Mucosa of rectum (tissue), 2 donors: ENCODE measurements around the gene RILPL2.
"Not testable (repeated sequence)": the region's sequence is repeated elsewhere in the genome, so short reads cannot be mapped to it uniquely, and the experiment has no call there.

Experiments used
- H3K27ac ChIP-seq, 2 donors: one replicate each; pipeline ENCODE4 v1.7.0; 2013; ENCODE audit warnings: inconsistent platforms in 2 of 2, low read depth in 2 of 2, low read length in 2 of 2
- H3K27me3 ChIP-seq, 2 donors: one replicate each; pipeline ENCODE4 v1.7.0; 2013; ENCODE audit warnings: low read length in 2 of 2; ENCODE audit not compliant: control insufficient read depth in 2 of 2, insufficient read depth in 2 of 2
- H3K36me3 ChIP-seq, 2 donors: one replicate each; pipeline ENCODE4 v1.7.0; 2013; ENCODE audit warnings: low read length in 2 of 2; ENCODE audit not compliant: control insufficient read depth in 2 of 2, insufficient read depth in 2 of 2
- H3K4me1 ChIP-seq, 2 donors: one replicate each; pipeline ENCODE4 v1.7.0; 2013; ENCODE audit warnings: low read length in 2 of 2, mild to moderate bottlenecking in 1 of 2; ENCODE audit not compliant: control insufficient read depth in 2 of 2, insufficient read depth in 2 of 2
- H3K4me3 ChIP-seq, 2 donors: one replicate each; pipeline ENCODE4 v1.7.0; 2013; ENCODE audit warnings: low read length in 2 of 2
- H3K9ac ChIP-seq, 2 donors: one replicate each; pipeline ENCODE4 v1.7.0; 2013; ENCODE audit warnings: low read length in 2 of 2, low read depth in 1 of 2, mild to moderate bottlenecking in 1 of 2
- H3K9me3 ChIP-seq, 2 donors: one replicate each; pipeline ENCODE4 v1.7.0; 2013; ENCODE audit warnings: low read length in 2 of 2; ENCODE audit not compliant: control insufficient read depth in 2 of 2
- donor health status: healthy.
- donor health status: Normal muscosa, but diverticular disease.

Gene RILPL2

GRCh38 chr12:123433615-123434014 is 2.9 kb downstream of the RILPL2 start:
- no peak overlapping the region for H3K4me3 ChIP-seq

GRCh38 chr12:123431951-123432817 is 4.3 kb downstream of the RILPL2 start:
- H3K4me3 ChIP-seq, result peak overlapping the region in 1 of 2 donors; percentile 37
- H3K4me1 ChIP-seq, H3K9me3 ChIP-seq, H3K9ac ChIP-seq, H3K36me3 ChIP-seq, H3K27ac ChIP-seq, H3K27me3 ChIP-seq: not testable (repeated sequence)

More at GRCh38 chr12:123433615-123434014, 2.9 kb downstream of the RILPL2 start:
- Histone ChIP-seq H3K36me3 (no peaks in the 10 kb centered on the region), H3K9ac (no peak overlapping the region), H3K9me3 (no peaks in the 10 kb centered on the region), H3K4me1 (peaks cover 2 to 8% of the 10 kb centered on the region in 2 donors), H3K27me3 (peaks cover 0 to 3% of the 10 kb centered on the region in 2 donors), H3K27ac (no peak overlapping the region)

- not testable (repeated sequence) for H3K27ac ChIP-seq, H3K9ac ChIP-seq, H3K27me3 ChIP-seq, H3K4me3 ChIP-seq, H3K4me1 ChIP-seq, H3K9me3 ChIP-seq, H3K36me3 ChIP-seq
Measured at GRCh38 chr12:123429101-123429500, 7.4 kb downstream of the RILPL2 start.

- Histone ChIP-seq H3K27ac (no peak overlapping the region), H3K9me3 (no peaks in the 10 kb centered on the region), H3K4me3 (no peak overlapping the region), H3K27me3 (no peaks in the 10 kb centered on the region), H3K4me1 (no peaks in the 10 kb centered on the region), H3K9ac (no peak overlapping the region), H3K36me3 (peaks cover 0 to 2% of the 10 kb centered on the region in 2 donors)
Measured at GRCh38 chr12:123428591-123428990, 7.9 kb downstream of the RILPL2 start.

GRCh38 chr12:123427036-123427769 is 9.3 kb downstream of the RILPL2 start:
- peaks cover 0 to 8% of the 10 kb centered on the region in 2 donors for H3K36me3 ChIP-seq
- no peak overlapping the region for H3K9ac ChIP-seq
- H3K27ac ChIP-seq, result no peak overlapping the region
- H3K4me3 ChIP-seq, result no peak overlapping the region
- no peaks in the 10 kb centered on the region for H3K9me3 ChIP-seq
- H3K4me1 ChIP-seq, result no peaks in the 10 kb centered on the region
- H3K27me3 ChIP-seq, result no peaks in the 10 kb centered on the region

- Histone ChIP-seq H3K9ac (no peak overlapping the region), H3K36me3 (peaks cover 0 to 8% of the 10 kb centered on the region in 2 donors), H3K27me3 (no peaks in the 10 kb centered on the region), H3K4me1 (no peaks in the 10 kb centered on the region), H3K4me3 (no peak overlapping the region), H3K27ac (no peak overlapping the region), H3K9me3 (no peaks in the 10 kb centered on the region)
Measured at GRCh38 chr12:123421314-123421713, 15.2 kb downstream of the RILPL2 start.

- Histone ChIP-seq H3K36me3 (peaks cover 18% of the 10 kb centered on the region in 2 donors), H3K9ac (no peak overlapping the region), H3K4me1 (no peaks in the 10 kb centered on the region), H3K9me3 (no peaks in the 10 kb centered on the region), H3K4me3 (no peak overlapping the region), H3K27ac (no peak overlapping the region), H3K27me3 (no peaks in the 10 kb centered on the region)
Measured at GRCh38 chr12:123410041-123410412, 26.5 kb downstream of the RILPL2 start.

GRCh38 chr12:123409284-123410040 is 27.0 kb downstream of the RILPL2 start:
- H3K9ac ChIP-seq, H3K4me1 ChIP-seq, H3K27ac ChIP-seq, H3K27me3 ChIP-seq, H3K4me3 ChIP-seq, H3K9me3 ChIP-seq: not testable (repeated sequence)
- peaks cover 24% of the 10 kb centered on the region in 2 donors for H3K36me3 ChIP-seq

GRCh38 chr12:123408619-123409018 is 27.9 kb downstream of the RILPL2 start:
- not testable (repeated sequence) for H3K4me1 ChIP-seq, H3K9ac ChIP-seq, H3K9me3 ChIP-seq, H3K4me3 ChIP-seq, H3K27ac ChIP-seq, H3K27me3 ChIP-seq
- peaks cover 32% of the 10 kb centered on the region in 2 donors for H3K36me3 ChIP-seq

- H3K36me3 ChIP-seq, result peaks cover 39% of the 10 kb centered on the region in 2 donors
- not testable (repeated sequence) for H3K9ac ChIP-seq, H3K9me3 ChIP-seq, H3K4me1 ChIP-seq, H3K27me3 ChIP-seq, H3K27ac ChIP-seq, H3K4me3 ChIP-seq
Measured at GRCh38 chr12:123407934-123408333, 28.6 kb downstream of the RILPL2 start.
